Mucosa of descending colon (tissue), 3 donors: ENCODE measurements around the gene ZNF33A. TPM values are rescaled to one million over a fixed set of nuclear protein-coding genes. Genes with fewer than 3 reads are reported as not detected.

Experiments used
- ATAC-seq: fragments of 200-7000 bp; cut with Tn5 transposase; one replicate; pipeline ENCODE4 v1.9.1; 2020; ENCODE audit warnings: mild to moderate bottlenecking, moderate library complexity
- DNase-seq, 3 donors: peaks; one replicate each; pipeline ENCODE4 v3.0.0-alpha.2; 2020
- H3K36me3 ChIP-seq: fragments of 200-600 bp; one replicate; pipeline ENCODE4 v1.8.0; 2021; ENCODE audit warnings: low read depth, mild to moderate bottlenecking
- H3K4me1 ChIP-seq: fragments of 200-600 bp; one replicate; pipeline ENCODE4 v1.8.0; 2021; ENCODE audit warnings: low read depth, mild to moderate bottlenecking
- H3K4me3 ChIP-seq: fragments of 200-600 bp; one replicate; pipeline ENCODE4 v1.8.0; 2021; ENCODE audit warnings: mild to moderate bottlenecking
- H3K9me3 ChIP-seq: fragments of 200-600 bp; one replicate; pipeline ENCODE4 v1.8.0; 2021; ENCODE audit warnings: mild to moderate bottlenecking
- intact Hi-C, 2 donors: fragments of 100-400 bp; cut with DNase I in 1 of 2; cut with micrococcal nuclease in 1 of 2; formaldehyde crosslinking; loops; one replicate each; pipeline versions ENCODE4 v1.11.0 to v1.11.1; 2022; cut with DNase I, micrococcal nuclease
- total RNA-seq, 3 donors: library from RNA; stranded (reverse); fragmentation: NEBNext Ultra II Directional in 2 of 3; extraction: Animal tissue kit (Norgen Biotek cat#: 25700) in 2 of 3; gene quantifications; one replicate each; pipeline versions ENCODE4 v1.2.1 to v1.2.4, GENCODE V29; 2021 to 2023
- TF ChIP-seq, protein P1 (sequence below): fragments of 200-600 bp; IDR thresholded peaks from one replicate; pipeline ENCODE4 v1.8.0; 2022; ENCODE audit warnings: antibody characterized with exemption, mild to moderate bottlenecking
- donor health status: DM: no; HTN: no; CAD: no; lungs with moderate emphysema.
- donor health status: DM: no; HTN: no; CAD: no.
- donor health status: DM: no; HTN: yes; CAD: no.

The ZNF33A gene
- total RNA-seq, 3 donors from 2014 or later: 29.2 to 43.3 (median 36.5) TPM

DNA sequence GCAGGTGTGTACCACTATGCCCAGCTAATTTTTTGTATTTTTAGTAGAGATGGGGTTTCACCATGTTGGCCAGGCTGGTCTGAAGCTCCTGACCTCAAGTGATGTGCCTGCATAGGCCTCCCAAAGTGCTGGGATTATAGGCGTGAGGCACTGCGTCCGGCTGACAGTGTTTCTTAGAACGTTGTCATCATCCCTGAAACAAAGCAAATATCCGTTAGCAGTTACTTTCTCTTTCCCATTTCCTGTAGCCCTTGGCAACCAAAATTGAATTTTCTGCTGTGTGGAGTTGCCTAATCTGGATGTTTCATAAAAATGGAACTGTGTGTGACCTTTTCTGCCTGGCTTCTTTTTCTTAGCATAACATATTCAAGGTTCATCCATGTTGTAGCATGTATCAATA lies 22.4 kb downstream of the ZNF33A start:
- TF ChIP-seq, protein P1, sequence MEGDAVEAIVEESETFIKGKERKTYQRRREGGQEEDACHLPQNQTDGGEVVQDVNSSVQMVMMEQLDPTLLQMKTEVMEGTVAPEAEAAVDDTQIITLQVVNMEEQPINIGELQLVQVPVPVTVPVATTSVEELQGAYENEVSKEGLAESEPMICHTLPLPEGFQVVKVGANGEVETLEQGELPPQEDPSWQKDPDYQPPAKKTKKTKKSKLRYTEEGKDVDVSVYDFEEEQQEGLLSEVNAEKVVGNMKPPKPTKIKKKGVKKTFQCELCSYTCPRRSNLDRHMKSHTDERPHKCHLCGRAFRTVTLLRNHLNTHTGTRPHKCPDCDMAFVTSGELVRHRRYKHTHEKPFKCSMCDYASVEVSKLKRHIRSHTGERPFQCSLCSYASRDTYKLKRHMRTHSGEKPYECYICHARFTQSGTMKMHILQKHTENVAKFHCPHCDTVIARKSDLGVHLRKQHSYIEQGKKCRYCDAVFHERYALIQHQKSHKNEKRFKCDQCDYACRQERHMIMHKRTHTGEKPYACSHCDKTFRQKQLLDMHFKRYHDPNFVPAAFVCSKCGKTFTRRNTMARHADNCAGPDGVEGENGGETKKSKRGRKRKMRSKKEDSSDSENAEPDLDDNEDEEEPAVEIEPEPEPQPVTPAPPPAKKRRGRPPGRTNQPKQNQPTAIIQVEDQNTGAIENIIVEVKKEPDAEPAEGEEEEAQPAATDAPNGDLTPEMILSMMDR: no peak
- DNase-seq (no peak), ATAC-seq (no peak)
- H3K4me3 ChIP-seq: no peak overlapping the region
- intact Hi-C loops: no loop called here
- no peaks in the 10 kb centered on the region for H3K9me3 ChIP-seq
- peaks cover 4% of the 10 kb centered on the region for H3K36me3 ChIP-seq
- no peaks in the 10 kb centered on the region for H3K4me1 ChIP-seq

DNA sequence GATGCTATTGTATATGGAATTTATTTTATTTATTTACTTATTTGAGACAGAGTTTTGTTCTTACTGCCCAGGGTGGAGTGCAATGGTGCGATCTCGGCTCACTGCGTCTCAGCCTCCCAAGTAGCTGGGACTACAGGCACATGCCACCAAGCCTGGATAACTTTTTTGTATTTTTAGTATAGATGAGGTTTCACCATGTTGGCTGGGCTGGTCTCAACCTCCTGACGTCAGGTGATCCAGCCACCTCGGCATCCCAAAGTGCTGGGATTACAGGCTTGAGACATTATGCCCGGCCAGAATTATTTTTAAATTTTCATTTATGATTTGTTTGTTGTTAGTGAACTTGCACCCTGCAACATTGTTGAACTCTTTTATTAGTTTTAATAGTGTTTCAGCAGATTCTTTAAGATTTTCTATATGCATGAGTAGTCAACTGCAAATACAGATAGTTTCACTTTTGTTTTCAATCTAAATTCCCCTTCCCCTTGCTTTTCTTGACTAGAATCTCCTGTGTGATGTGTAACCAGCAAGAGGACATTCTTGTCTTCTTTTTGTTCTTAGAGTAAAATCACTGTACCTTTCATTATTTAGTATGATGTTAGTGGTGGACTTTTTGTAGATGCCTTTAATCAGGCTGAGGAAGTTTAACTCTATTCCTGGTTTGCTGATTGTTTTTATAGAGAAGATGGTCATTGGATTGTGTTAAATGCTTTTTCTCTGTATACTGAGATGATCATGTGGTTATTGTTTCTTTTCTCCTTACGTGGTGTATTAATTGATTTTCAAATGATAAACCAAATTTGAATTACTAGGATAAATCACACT lies 27.8 kb downstream of the ZNF33A start:
- intact Hi-C loops: no loop called here
- ATAC-seq (no peak), DNase-seq (no peak)
- TF ChIP-seq, protein P1: no peak
- Histone ChIP-seq H3K36me3 (no peaks in the 10 kb centered on the region), H3K9me3 (no peaks in the 10 kb centered on the region), H3K4me1 (peaks cover 2% of the 10 kb centered on the region), H3K4me3 (no peak overlapping the region)

DNA sequence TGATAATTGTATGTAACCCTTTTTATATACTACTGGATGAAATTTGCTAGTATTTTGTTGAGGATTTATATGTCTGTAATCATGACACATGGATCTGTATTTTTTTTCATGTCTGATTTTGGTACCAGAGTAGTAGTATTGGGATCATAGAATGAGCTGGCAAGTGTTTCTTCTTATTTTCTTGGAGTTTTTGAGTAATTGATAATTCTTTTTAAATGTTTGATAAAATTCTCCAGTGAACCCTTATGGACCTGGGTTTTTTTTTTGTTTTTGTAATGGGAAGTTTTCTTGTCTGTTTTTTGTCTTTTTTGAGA lies 28.4 kb downstream of the ZNF33A start:
- DNase-seq (no peak), ATAC-seq (no peak)
- Histone ChIP-seq H3K9me3 (no peaks in the 10 kb centered on the region), H3K36me3 (no peaks in the 10 kb centered on the region), H3K4me1 (peaks cover 2% of the 10 kb centered on the region), H3K4me3 (no peak overlapping the region)
- TF ChIP-seq, protein P1: no peak
- intact Hi-C loops: no loop called here

DNA sequence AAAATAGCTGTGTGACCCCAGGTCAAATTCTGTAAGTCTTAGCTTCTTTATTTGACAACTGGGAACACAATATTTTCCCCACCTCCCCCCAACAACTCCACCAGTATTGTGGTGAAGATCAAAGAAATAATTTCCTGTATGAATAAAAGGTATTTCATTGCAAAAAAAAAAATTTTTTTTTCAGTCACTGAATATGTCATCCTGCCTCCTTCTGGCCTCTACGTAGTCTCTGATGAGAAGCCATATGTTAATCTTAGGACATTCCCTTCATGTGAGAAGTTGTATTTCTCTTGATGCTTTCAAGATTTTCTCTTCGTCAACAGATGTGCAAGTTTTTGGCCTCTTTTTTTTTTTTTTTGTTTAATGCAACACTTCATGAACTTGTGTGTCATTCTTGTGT lies 33.0 kb downstream of the ZNF33A start:
- no peaks in the 10 kb centered on the region for H3K36me3 ChIP-seq
- H3K9me3 ChIP-seq: no peaks in the 10 kb centered on the region
- TF ChIP-seq, protein P1: no peak
- H3K4me1 ChIP-seq: no peaks in the 10 kb centered on the region
- no peak overlapping the region for H3K4me3 ChIP-seq
- DNase-seq (no peak), ATAC-seq (no peak)
- intact Hi-C loops: no loop called here

DNA sequence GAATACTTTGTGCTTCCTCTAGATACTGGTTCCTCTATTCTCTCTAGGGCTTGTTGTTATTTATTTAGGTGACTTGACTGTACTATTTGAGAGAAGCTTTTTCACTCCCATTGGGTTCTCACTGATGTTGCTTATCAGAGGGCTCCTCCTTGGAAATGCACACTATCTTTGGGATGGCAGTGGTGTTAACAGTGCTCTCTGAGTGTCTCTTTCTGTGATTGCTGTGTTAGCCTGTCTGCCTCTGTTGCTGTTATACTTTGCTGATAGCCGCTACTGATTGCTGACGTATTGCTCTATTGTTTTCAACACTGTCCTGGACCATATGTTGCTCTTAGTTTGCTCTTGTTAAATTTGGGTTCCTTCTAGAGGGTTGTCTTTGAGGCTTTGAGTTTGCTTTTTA lies 34.7 kb downstream of the ZNF33A start:
- no peak for DNase-seq
- Histone ChIP-seq H3K9me3 (peaks cover 1% of the 10 kb centered on the region), H3K36me3 (no peaks in the 10 kb centered on the region), H3K4me3 (no peak overlapping the region), H3K4me1 (no peaks in the 10 kb centered on the region)
- ATAC-seq: no peak
- TF ChIP-seq, protein P1: no peak
- intact Hi-C loops: no loop called here
